Endodermal cell (in vitro differentiated cells): ENCODE data around the gene DUSP7. TPM values are rescaled to one million over a fixed set of nuclear protein-coding genes. Genes with fewer than 3 reads are reported as not detected.
A peak's percentile ranks its signal among the peaks of the same experiment; 100 is the strongest.

Experiments
- DNase-seq: peaks from one replicate; pipeline ENCODE4 v3.0.0-alpha.2; 2017
- H3K27ac ChIP-seq: 2 replicates; pipeline ENCODE4 v1.5.1; 2013; ENCODE audit warnings: mild to moderate bottlenecking, low read depth, low read length, moderate library complexity
- H3K27me3 ChIP-seq: 2 replicates; pipeline ENCODE4 v1.6.1; 2013; ENCODE audit warnings: mild to moderate bottlenecking, low read length, moderate library complexity; ENCODE audit not compliant: insufficient read depth, control insufficient read depth, poor library complexity, severe bottlenecking
- H3K36me3 ChIP-seq: 2 replicates; pipeline ENCODE4 v1.7.0; 2013; ENCODE audit warnings: mild to moderate bottlenecking, low read length, moderate library complexity; ENCODE audit not compliant: control insufficient read depth, insufficient read depth
- H3K4me1 ChIP-seq: one replicate; pipeline ENCODE4 v1.7.0; 2013; ENCODE audit warnings: low read length; ENCODE audit not compliant: control insufficient read depth, insufficient read depth
- H3K4me3 ChIP-seq: 2 replicates; pipeline ENCODE4 v1.5.1; 2013; ENCODE audit warnings: mild to moderate bottlenecking, low read length, moderate library complexity
- H3K9ac ChIP-seq: 2 replicates; pipeline ENCODE4 v1.6.1; 2013; ENCODE audit warnings: mild to moderate bottlenecking, low read length, moderate library complexity; ENCODE audit not compliant: poor library complexity, severe bottlenecking; ENCODE audit errors: extremely low read depth
- H3K9me3 ChIP-seq: 2 replicates; pipeline ENCODE4 v1.6.1; 2013; ENCODE audit warnings: mild to moderate bottlenecking, low read length, moderate library complexity; ENCODE audit not compliant: control insufficient read depth
- H3K27ac Mint-ChIP-seq: 2 replicates; pipeline ENCODE4 v1.8.0; 2020; ENCODE audit warnings: mixed read lengths
- H3K27me3 Mint-ChIP-seq: 2 replicates; pipeline ENCODE4 v1.8.0; 2021; ENCODE audit warnings: mild to moderate bottlenecking, mixed read lengths; ENCODE audit not compliant: insufficient read depth
- H3K36me3 Mint-ChIP-seq: 2 replicates; pipeline ENCODE4 v1.8.0; 2020; ENCODE audit warnings: low read depth, mixed read lengths
- H3K4me1 Mint-ChIP-seq: 2 replicates; pipeline ENCODE4 v1.8.0; 2020; ENCODE audit warnings: mixed read lengths
- H3K4me3 Mint-ChIP-seq: 2 replicates; pipeline ENCODE4 v1.8.0; 2020; ENCODE audit warnings: mild to moderate bottlenecking, moderate library complexity, mixed read lengths
- H3K9me3 Mint-ChIP-seq: 2 replicates; pipeline ENCODE4 v1.8.0; 2020; ENCODE audit warnings: mild to moderate bottlenecking, mixed read lengths
- CTCF ChIP-seq: fragments of 200-600 bp; sonication (generic); conservative IDR thresholded peaks from 2 replicates; pipeline ENCODE4 v1.5.0; 2021; ENCODE audit warnings: antibody characterized with exemption, mild to moderate bottlenecking
- WGBS, 2 experiments: methylation state at CpG; one replicate each; pipeline versions ENCODE4 v1.1.5 to v1.1.7; 2013; ENCODE audit warnings: missing lambda C conversion rate in 2 of 2, mixed read lengths in 1 of 2; ENCODE audit not compliant: insufficient coverage in 1 of 2, insufficient read length in 1 of 2; 5-methylcytosine and 5-hydroxymethylcytosine counted together
- total RNA-seq, 2 donors: library from RNA; stranded (reverse); fragmentation: NEBNext Ultra II Directional in 1 of 2; extraction: Animal tissue kit (Norgen Biotek cat#: 25700) in 1 of 2; gene quantifications; 2 replicates in 1 of 2; 3 replicates in 1 of 2; pipeline ENCODE4 v1.2.1, GENCODE V29; 2021

Gene DUSP7
- total RNA-seq, 2 donors from 2014 or later: 14.2 to 16.7 TPM

- Mint-ChIP-seq H3K36me3 (peaks cover 13% of the 10 kb centered on the region), H3K4me3 (no peak overlapping the region), H3K27me3 (no peaks in the 10 kb centered on the region), H3K9me3 (no peaks in the 10 kb centered on the region), H3K27ac (no peak overlapping the region), H3K4me1 (peaks cover 8% of the 10 kb centered on the region)
- Histone ChIP-seq H3K4me1 (peaks cover 5% of the 10 kb centered on the region), H3K9ac (no peak overlapping the region), H3K4me3 (no peak overlapping the region), H3K27me3 (no peaks in the 10 kb centered on the region), H3K27ac (no peak overlapping the region), H3K9me3 (no peaks in the 10 kb centered on the region), H3K36me3 (peaks cover 8% of the 10 kb centered on the region)
- no peak for TF ChIP-seq CTCF
- DNase-seq: no peak
- WGBS, 2 experiments: 92% methylated on average over 8 to 11 of the region's 11 CpGs
Measured at GRCh38 chr3:52094571-52095485, 38.5 kb upstream of the DUSP7 start.

GRCh38 chr3:52093756-52094545 is 37.6 kb upstream of the DUSP7 start:
- no peak for DNase-seq
- Histone ChIP-seq H3K4me3 (no peak overlapping the region), H3K9ac (no peak overlapping the region), H3K9me3 (no peaks in the 10 kb centered on the region), H3K4me1 (peaks cover 14% of the 10 kb centered on the region), H3K36me3 (peaks cover 7% of the 10 kb centered on the region), H3K27ac (no peak overlapping the region), H3K27me3 (no peaks in the 10 kb centered on the region)
- Mint-ChIP-seq H3K36me3 (peaks cover 11% of the 10 kb centered on the region), H3K9me3 (no peaks in the 10 kb centered on the region), H3K27me3 (no peaks in the 10 kb centered on the region), H3K4me1 (peaks cover 15% of the 10 kb centered on the region), H3K27ac (no peak overlapping the region), H3K4me3 (no peak overlapping the region)
- 93 to 97% methylated on average over 6 to 7 of the region's 7 CpGs for WGBS, 2 experiments
- TF ChIP-seq CTCF: no peak

DNA sequence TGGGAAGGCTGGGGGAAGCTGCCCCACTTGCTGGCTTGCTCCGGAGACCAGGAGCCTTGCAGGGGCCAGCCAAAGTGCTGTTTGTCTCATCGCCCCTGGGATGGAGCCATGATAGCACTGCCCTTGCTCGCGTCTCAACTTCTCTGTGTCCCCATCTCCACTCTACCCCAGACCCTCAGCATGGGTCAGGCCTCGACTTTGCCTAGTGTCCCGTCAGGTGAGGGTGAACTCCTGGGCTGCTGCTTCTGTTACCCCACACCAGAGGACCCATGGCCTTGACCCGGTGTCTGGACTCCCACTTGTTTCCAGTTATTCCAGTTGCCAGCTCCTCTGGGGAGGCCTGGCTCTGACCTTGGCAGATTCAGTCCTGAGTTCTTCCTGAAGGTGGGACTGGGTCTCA is 36.5 kb upstream of the DUSP7 start:
- Mint-ChIP-seq H3K4me1 (peaks cover 18% of the 10 kb centered on the region), H3K36me3 (peaks cover 11% of the 10 kb centered on the region), H3K9me3 (no peaks in the 10 kb centered on the region), H3K27me3 (no peaks in the 10 kb centered on the region), H3K4me3 (no peak overlapping the region), H3K27ac (peak overlapping the region; percentile 10)
- Histone ChIP-seq H3K4me3 (no peak overlapping the region), H3K36me3 (peaks cover 7% of the 10 kb centered on the region), H3K4me1 (peaks cover 14% of the 10 kb centered on the region), H3K27me3 (no peaks in the 10 kb centered on the region), H3K9ac (no peak overlapping the region), H3K9me3 (no peaks in the 10 kb centered on the region), H3K27ac (no peak overlapping the region)
- 92 to 93% methylated on average over 3 to 7 of the region's 7 CpGs for WGBS, 2 experiments
- no peak for DNase-seq
- TF ChIP-seq CTCF: no peak
